ENCODE results near the gene ATG7.

Gene ATG7

DNA sequence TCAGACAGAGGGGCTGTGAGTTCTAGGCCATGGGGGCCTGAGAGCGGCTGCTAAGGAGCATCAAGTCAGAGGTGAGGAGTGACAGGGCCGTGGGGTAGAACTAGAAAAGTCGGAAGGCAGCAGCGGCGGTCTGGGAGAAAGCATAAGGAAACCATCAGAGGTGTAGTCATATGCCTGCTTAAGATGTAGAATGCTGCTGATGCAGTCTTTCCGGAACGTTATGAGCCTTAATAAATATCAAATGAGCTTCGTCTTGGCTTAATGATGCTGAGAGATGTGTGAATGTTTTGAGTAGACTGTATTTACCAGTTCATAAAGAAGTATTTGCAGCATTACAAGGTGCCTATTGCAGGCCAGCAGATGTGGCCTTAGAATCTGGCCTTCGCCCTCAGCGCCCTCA is 15.2 kb downstream of the ATG7 start (continued):
- TF ChIP-seq ZNF26 (tag by site-specific recombination; IDR thresholded peaks at IDR 0.05) (no peak), ZFP3 (tag by site-specific recombination; IDR thresholded peaks at IDR 0.05; ENCODE audit: low read depth) (no peak), ZNF544 (tag by site-specific recombination; IDR thresholded peaks at IDR 0.05) (no peak), ZNF747 (tag by site-specific recombination; IDR thresholded peaks at IDR 0.05) (no peak)

DNA sequence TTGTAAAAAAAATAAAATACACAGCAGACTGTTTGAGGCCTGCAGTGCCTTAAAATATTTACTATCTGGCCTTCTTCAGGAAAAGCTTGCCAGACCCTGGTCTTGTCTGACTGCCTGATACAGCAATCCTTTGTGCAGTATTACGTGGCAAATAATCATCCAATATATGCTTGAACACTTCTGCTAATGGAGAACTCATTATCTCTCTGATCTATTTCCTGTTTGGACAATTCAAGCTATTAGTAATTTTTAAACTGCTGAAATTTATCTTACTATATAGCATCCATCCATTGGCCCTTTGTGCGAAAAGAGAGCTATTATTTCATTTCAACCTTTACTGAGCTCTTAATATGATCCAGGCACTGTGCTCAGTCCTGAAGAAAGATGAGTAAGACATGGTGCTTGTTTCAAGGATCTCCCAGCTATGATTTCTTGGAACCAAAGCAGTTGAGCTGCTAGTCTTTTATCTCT is 15.9 kb downstream of the ATG7 start:
- Histone ChIP-seq H3K9me3 (ENCODE audit: control insufficient read depth, insufficient read depth, low read depth, low read length) (no peaks in the 10 kb centered on the region), H3K4me3 (ENCODE audit: low read depth, low read length) (no peak overlapping the region), H3K36me3 (ENCODE audit: control insufficient read depth in 2 of 2, insufficient read depth in 1 of 2, low read length in 2 of 2) (peaks cover 6 to 7% of the 10 kb centered on the region in 2 experiments; a peak in 2 of 3 replicates), H3K27ac (ENCODE audit: extremely low read depth, low read depth, low read length) (0 out of 2 replicates have a peak overlapping the region, but pooled peaks have one; percentile 58), H3K4me1 (ENCODE audit: control insufficient read depth, insufficient read depth, low read length) (peaks cover 16% of the 10 kb centered on the region; the same call in 1 of the 2 replicates)
- TF ChIP-seq KLF9 (tag by site-specific recombination; IDR thresholded peaks at IDR 0.05; ENCODE audit: low read depth) (no peak), ZNF391 (tag by site-specific recombination; IDR thresholded peaks at IDR 0.05; ENCODE audit: borderline replicate concordance, low read depth) (no peak), CTCF (tag by site-specific recombination; IDR thresholded peaks at IDR 0.05) (no peak), ZNF140 (tag by site-specific recombination; IDR thresholded peaks at IDR 0.05) (no peak), ZNF211 (tag by site-specific recombination; IDR thresholded peaks at IDR 0.05; ENCODE audit: low read depth) (no peak), ZNF311 (tag by site-specific recombination; IDR thresholded peaks at IDR 0.05; ENCODE audit: borderline replicate concordance) (no peak), ZNF18 (tag by site-specific recombination; IDR thresholded peaks at IDR 0.05) (no peak), ZFP41 (tag by site-specific recombination; IDR thresholded peaks at IDR 0.05; ENCODE audit: borderline replicate concordance) (no peak), PRDM6 (tag by site-specific recombination; IDR thresholded peaks at IDR 0.05) (no peak)
- TF ChIP-seq, protein P1, sequence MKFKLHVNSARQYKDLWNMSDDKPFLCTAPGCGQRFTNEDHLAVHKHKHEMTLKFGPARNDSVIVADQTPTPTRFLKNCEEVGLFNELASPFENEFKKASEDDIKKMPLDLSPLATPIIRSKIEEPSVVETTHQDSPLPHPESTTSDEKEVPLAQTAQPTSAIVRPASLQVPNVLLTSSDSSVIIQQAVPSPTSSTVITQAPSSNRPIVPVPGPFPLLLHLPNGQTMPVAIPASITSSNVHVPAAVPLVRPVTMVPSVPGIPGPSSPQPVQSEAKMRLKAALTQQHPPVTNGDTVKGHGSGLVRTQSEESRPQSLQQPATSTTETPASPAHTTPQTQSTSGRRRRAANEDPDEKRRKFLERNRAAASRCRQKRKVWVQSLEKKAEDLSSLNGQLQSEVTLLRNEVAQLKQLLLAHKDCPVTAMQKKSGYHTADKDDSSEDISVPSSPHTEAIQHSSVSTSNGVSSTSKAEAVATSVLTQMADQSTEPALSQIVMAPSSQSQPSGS (tag by site-specific recombination; IDR thresholded peaks at IDR 0.05; ENCODE audit: low read depth) = no peak
- ChIA-PET CTCF (interaction anchor here (1.4 kb wide), 1 partner anchor 51 kb away, joined by 3 read pairs; no protein-coding TSS in a partner anchor), POLR2A (interaction anchor here (1.6 to 2.5 kb wide), 2 partner anchors 10 to 15 kb away, joined by 4 to 35 read pairs; partner anchors contain the start of gene ATG7)
